Body of pancreas (tissue), 4 donors: ENCODE measurements around the gene ZFP36L1. TPM values are rescaled to one million over a fixed set of nuclear protein-coding genes. Genes with fewer than 3 reads are reported as not detected.

ENCODE experiments used
- ATAC-seq: fragments of 150-250 bp; one replicate; pipeline ENCODE4 v1.9.1; 2016
- DNase-seq, 4 donors: peaks; one replicate each; pipeline ENCODE4 v3.0.0-alpha.2; 2019
- H3K27ac ChIP-seq, 4 donors: fragments of 200-600 bp; sonication (generic); 1 replicate in 3 of 4; 2 replicates in 1 of 4; pipeline versions ENCODE4 v1.5.1 to v1.6.1; 2016 to 2019; ENCODE audit warnings: mild to moderate bottlenecking in 1 of 4, mixed read lengths in 1 of 4, moderate library complexity in 1 of 4
- H3K27me3 ChIP-seq, 2 donors: fragments of 200-600 bp; sonication (generic); one replicate each; pipeline ENCODE4 v1.6.0; 2016; ENCODE audit warnings: mild to moderate bottlenecking in 1 of 2
- H3K36me3 ChIP-seq, 2 donors: fragments of 200-600 bp; sonication (generic); replicated peaks in 1 of 2; 2 replicates each; pipeline ENCODE4 v1.5.1; 2016; ENCODE audit warnings: low read depth in 2 of 2; ENCODE audit not compliant: insufficient read depth in 1 of 2
- H3K4me1 ChIP-seq: fragments of 200-600 bp; sonication (generic); one replicate; pipeline ENCODE4 v1.6.0; 2016
- H3K4me3 ChIP-seq, 2 donors: fragments of 200-600 bp; sonication (generic); 1 replicate in 1 of 2; 2 replicates in 1 of 2; pipeline ENCODE4 v1.5.1; 2016 to 2019
- H3K9me3 ChIP-seq, 3 donors: fragments of 200-600 bp; sonication (generic); 1 replicate in 2 of 3; 2 replicates in 1 of 3; pipeline ENCODE4 v1.5.1; 2016
- POLR2A ChIP-seq, 3 donors: fragments of 450-650 bp; IDR thresholded peaks; one replicate each; pipeline ENCODE4 v1.6.1; 2016; ENCODE audit warnings: antibody characterized with exemption in 3 of 3, mild to moderate bottlenecking in 2 of 3
- WGBS, 2 donors: methylation state at CpG; one replicate each; pipeline ENCODE4 v1.1.5; 2017; 5-methylcytosine and 5-hydroxymethylcytosine counted together
- intact Hi-C: fragments of 100-400 bp; cut with DNase I; formaldehyde crosslinking; loops from one replicate; pipeline ENCODE4 v1.15.1; 2023
- total RNA-seq, 2 donors: library from RNA; depleted of rRNA; stranded (reverse); fragments of >200 nt; gene quantifications; one replicate each; pipeline ENCODE4 v1.1.0, GENCODE V29; 2016
- TF ChIP-seq, protein P1 (sequence below), 7 experiments: fragments of 450-650 bp in 4 of 7; fragments of 200-600 bp in 3 of 7; sonication (generic) in 3 of 7; IDR thresholded peaks; one replicate each; pipeline ENCODE4 v1.5.1; 2016 to 2019; ENCODE audit warnings: antibody characterized with exemption in 7 of 7

Gene ZFP36L1
- total RNA-seq, 2 donors from 2014 or later: 155 to 365 TPM

DNA sequence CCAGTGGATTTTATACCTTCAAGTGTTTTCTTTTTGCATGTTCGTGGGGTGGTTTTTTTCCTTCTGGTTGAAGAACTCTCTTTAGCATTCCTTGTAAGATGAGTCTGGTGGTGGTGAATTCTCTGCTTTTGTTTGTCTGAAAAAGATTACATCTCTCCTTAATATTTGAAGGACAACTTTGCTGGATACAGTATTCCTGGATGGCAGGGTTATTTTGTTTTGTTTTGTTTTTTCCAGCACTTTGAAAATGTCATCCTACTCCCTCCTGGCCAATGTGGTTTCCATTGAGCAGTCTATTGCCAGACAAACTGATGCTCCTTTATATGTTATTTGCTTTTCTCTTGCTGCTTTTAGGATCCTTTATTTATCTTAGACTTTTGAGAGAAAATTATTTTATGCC is 43.2 kb upstream of the ZFP36L1 start:
- no peak for TF ChIP-seq POLR2A (IDR thresholded peaks at IDR 0.05)
- TF ChIP-seq, protein P1, sequence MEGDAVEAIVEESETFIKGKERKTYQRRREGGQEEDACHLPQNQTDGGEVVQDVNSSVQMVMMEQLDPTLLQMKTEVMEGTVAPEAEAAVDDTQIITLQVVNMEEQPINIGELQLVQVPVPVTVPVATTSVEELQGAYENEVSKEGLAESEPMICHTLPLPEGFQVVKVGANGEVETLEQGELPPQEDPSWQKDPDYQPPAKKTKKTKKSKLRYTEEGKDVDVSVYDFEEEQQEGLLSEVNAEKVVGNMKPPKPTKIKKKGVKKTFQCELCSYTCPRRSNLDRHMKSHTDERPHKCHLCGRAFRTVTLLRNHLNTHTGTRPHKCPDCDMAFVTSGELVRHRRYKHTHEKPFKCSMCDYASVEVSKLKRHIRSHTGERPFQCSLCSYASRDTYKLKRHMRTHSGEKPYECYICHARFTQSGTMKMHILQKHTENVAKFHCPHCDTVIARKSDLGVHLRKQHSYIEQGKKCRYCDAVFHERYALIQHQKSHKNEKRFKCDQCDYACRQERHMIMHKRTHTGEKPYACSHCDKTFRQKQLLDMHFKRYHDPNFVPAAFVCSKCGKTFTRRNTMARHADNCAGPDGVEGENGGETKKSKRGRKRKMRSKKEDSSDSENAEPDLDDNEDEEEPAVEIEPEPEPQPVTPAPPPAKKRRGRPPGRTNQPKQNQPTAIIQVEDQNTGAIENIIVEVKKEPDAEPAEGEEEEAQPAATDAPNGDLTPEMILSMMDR (IDR thresholded peaks at IDR 0.05): no peak
- Histone ChIP-seq H3K4me1 (no peaks in the 10 kb centered on the region), H3K27ac (no peak overlapping the region), H3K27me3 (no peaks in the 10 kb centered on the region), H3K9me3 (no peaks in the 10 kb centered on the region), H3K36me3 (no peaks in the 10 kb centered on the region), H3K4me3 (no peak overlapping the region)
- ATAC-seq: no peak
- 38 to 65% methylated on average over 1 of the region's 1 CpG for WGBS, 2 donors
- intact Hi-C loops: no loop called here
- no peak for DNase-seq

DNA sequence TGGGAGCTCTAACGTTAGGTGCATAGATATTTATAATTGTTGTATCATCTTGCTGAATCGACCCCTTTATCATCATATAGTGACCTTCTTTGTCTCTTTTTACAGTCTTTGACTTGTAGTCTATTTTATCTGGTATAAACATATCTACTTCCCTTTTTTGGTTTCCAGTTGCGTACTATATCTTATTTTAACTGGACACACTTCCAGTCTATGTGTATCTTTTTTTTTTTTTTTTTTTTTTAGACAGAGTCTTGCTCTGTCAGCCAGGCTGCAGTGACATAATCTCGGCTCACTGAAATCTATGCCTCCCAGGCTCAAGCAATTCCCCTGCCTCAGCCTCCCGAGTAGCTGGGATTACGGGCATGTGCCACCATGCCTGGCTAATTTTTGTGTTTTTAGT is 41.9 kb upstream of the ZFP36L1 start:
- Histone ChIP-seq H3K36me3 (no peaks in the 10 kb centered on the region), H3K4me3 (no peak overlapping the region), H3K4me1 (no peaks in the 10 kb centered on the region), H3K27ac (no peak overlapping the region), H3K9me3 (no peaks in the 10 kb centered on the region), H3K27me3 (no peaks in the 10 kb centered on the region)
- WGBS, 2 donors: 64 to 71% methylated on average over 6 of the region's 6 CpGs
- TF ChIP-seq, protein P1 (IDR thresholded peaks at IDR 0.05): no peak
- no peak for TF ChIP-seq POLR2A (IDR thresholded peaks at IDR 0.05)
- intact Hi-C loops: no loop called here
- no peak for DNase-seq
- no peak for ATAC-seq

DNA sequence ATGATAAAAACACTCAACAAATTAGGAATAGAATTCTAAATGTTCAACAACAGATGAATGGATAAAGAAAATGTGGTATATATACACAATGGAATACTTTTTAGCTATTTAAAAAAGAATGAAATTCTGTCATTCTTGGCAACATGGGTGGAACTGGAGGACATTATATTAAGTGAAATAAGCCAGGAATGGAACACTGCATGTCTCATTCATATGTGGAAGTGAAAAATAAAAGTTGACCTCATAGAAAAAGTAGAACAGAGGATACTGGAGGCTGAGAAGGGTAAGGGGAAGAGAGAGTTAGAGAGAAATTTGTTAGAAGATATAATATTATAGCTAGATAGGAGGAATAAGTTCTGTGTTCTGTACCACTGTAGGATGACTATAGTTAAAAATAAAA is 35.8 kb upstream of the ZFP36L1 start:
- Histone ChIP-seq H3K27ac (no peak overlapping the region), H3K4me3 (no peak overlapping the region), H3K9me3 (no peaks in the 10 kb centered on the region), H3K27me3 (no peaks in the 10 kb centered on the region), H3K36me3 (no peaks in the 10 kb centered on the region), H3K4me1 (peaks cover 18% of the 10 kb centered on the region)
- TF ChIP-seq, protein P1 (IDR thresholded peaks at IDR 0.05): no peak
- TF ChIP-seq POLR2A (IDR thresholded peaks at IDR 0.05): no peak
- ATAC-seq (no peak), DNase-seq (no peak)
- intact Hi-C loops: no loop called here

DNA sequence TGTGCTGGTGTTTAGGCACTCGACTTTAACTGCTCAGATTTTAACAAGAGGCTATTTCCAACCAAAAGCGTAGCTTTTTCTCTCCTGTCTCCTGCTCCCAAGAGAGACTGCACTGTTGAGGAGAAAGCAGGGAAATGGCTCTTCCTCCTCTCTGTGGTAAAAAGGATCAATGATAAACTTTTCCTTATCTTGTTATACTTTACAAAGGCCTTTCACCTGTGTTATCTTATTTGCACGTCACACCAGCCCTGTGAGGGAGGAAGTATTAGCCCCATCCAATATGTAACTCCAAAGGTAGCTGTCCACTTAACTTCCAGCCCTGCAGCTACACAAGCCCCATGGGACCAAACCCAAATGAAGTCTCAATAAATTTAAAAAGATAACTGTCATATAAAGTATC is 32.9 kb upstream of the ZFP36L1 start:
- TF ChIP-seq POLR2A (IDR thresholded peaks at IDR 0.05): no peak
- TF ChIP-seq, protein P1 (IDR thresholded peaks at IDR 0.05): no peak
- intact Hi-C loops: no loop called here
- H3K4me1 ChIP-seq: peaks cover 20% of the 10 kb centered on the region
- DNase-seq: no peak
- H3K9me3 ChIP-seq: no peaks in the 10 kb centered on the region
- no peaks in the 10 kb centered on the region for H3K27me3 ChIP-seq
- H3K27ac ChIP-seq: peak overlapping the region in 1 of 4 donors; percentile 30
- no peak for ATAC-seq
- no peak overlapping the region for H3K4me3 ChIP-seq
- 58 to 61% methylated on average over 3 of the region's 3 CpGs for WGBS, 2 donors
- no peaks in the 10 kb centered on the region for H3K36me3 ChIP-seq

DNA sequence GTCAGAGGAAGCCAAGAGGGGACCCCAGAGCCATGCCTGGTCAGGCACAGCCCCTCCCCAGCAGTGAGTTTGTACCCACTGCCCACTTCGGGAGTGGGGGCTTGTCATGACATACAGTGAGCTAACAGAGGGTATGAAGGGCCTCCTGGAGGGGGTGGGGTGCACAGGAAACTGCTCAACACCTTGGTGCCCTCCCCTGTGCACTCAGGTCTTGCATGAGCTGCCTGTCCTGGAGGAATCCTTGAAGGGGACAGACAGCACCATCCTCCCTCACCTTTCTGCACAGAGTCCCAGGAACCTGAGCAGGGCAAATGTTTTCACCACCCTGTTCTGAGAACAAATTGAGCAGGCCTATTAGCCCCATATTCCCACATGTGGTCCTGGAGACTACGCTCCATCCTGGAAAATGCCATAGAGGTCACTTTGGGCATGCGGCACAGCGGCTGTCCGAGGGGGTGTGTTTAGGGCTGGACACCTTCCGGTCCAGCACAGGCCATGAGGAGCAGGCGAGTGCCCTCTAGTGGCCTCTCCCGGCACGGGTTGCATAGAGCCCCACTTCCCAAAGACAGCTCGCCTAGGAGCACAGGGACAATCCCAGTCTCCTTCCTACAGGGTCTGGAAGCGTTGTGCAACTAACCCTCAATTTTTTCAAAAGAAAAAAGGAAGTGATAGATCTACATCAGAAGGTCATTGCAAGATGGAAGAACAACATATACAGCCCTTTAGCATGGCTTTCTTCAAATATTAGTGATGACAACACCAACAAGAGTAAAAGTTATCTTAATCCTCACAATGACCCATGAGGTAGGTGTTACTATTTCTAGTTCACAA is 31.9 kb upstream of the ZFP36L1 start:
- 22 to 32% methylated on average over 8 to 10 of the region's 11 CpGs for WGBS, 2 donors
- no peaks in the 10 kb centered on the region for H3K9me3 ChIP-seq
- no peaks in the 10 kb centered on the region for H3K36me3 ChIP-seq
- TF ChIP-seq POLR2A (IDR thresholded peaks at IDR 0.05): no peak
- TF ChIP-seq, protein P1 (IDR thresholded peaks at IDR 0.05): peak; percentile 62 to 90 (median 88)
- ATAC-seq (peak; percentile 93), DNase-seq (peak; percentile 89 to 94 (median 91))
- intact Hi-C loops: loop anchor here (5.0 kb wide), 1 partner anchor 887 kb away; no protein-coding TSS in a partner anchor
- H3K4me3 ChIP-seq: no peak overlapping the region
- H3K27me3 ChIP-seq: no peaks in the 10 kb centered on the region
- H3K27ac ChIP-seq: no peak overlapping the region
- H3K4me1 ChIP-seq: peaks cover 20% of the 10 kb centered on the region
